Stimulated activated CD4-positive, alpha-beta T cell treated with anti-CD3 and anti-CD28 coated beads, Interleukin-1b, Interleukin-23, amount 100 ng/mL, for 1 hour (primary cell): ENCODE results near the gene ADGRG1.
"Not testable (repeated sequence)": the region's sequence is repeated elsewhere in the genome, so short reads cannot be mapped to it uniquely, and the experiment has no call there.

ENCODE experiments used
- DNase-seq, 2 donors: peaks; one replicate each; pipeline ENCODE4 v3.0.0-alpha.2; 2020; ENCODE audit warnings: low read depth in 2 of 2

The ADGRG1 gene

DNA sequence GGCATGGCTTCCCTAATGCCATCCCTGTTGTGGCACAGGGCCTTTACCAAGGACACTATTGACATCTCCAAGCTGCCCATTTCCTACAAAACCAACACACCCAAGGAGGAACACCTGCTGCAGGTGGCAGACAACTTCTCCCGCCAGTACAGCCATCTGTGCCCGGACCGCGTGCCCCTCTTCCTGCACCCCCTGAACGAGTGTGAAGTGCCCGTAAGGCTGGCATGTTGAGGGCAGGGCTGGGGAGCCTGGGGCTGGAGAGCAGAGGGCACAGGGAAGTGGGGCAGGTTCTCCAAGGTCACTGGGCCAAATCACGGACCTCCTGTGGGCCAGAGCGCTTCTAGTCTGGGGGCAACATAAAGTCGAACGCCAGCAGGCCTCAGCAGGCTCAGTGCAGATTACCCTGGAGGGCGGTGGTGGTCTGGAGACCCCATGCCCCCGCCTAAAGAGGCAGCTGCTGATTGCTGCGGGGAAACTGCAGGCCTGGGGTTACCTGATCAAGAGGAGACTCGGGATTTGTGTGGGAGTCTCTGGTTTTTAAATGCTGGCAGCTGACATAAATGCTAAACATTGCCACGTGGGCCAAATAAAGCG is 70.5 kb downstream of the ADGRG1 start:
- no peak for DNase-seq

GRCh38 chr16:57699481-57699880 is 71.1 kb downstream of the ADGRG1 start:
- no peak for DNase-seq

- DNase-seq: no peak
Observed at GRCh38 chr16:57699899-57700298, 71.5 kb downstream of the ADGRG1 start.

- no peak for DNase-seq
Observed at GRCh38 chr16:57700781-57701551, 72.5 kb downstream of the ADGRG1 start.

GRCh38 chr16:57701759-57702371 is 73.4 kb downstream of the ADGRG1 start:
- no peak for DNase-seq

- no peak for DNase-seq
Observed at GRCh38 chr16:57703416-57704010, 75.1 kb downstream of the ADGRG1 start.

GRCh38 chr16:57704011-57704904 is 75.8 kb downstream of the ADGRG1 start:
- DNase-seq: no peak

DNA sequence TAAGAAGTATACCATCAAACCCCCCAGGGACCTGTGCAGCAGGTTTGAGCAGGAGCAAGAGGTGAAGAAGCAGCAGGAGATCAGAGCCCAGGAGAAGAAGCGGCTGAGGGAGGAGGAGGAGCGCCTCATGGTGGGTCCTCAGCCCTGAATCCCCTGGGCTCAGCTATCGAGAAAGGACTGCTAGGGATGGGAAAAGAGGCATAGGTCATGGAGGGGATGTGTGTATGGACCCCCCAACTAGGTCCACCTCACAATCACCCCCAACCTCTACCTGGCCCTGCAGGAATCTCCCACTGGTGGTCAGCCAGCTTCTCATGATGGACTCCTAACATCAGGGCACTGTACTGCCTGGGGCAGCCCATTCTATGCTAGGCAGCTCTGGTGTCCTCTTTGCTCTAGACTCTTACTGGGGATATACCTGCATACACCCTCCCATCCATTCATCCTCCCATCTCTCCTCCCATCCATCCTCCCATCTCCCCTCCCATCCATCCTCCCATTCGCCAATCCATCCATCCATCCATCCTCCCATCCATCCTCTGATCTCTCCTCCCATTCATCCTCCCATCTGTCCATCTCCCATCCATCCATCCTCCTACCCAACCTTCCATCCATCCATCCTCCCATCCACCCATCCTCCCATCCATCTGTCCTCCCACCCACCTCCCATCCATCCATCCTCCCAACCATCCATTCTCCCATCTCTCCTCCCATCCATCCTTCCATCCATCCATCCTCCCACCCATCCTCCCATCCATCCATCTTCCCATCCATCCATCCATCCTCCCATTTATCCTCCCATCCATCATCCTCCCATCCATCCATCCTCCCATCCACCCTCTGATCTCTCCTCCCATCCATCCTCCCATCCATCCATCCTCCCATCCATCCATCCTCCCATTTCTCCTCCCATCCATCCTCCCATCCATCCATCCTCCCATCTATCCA is 76.7 kb downstream of the ADGRG1 start:
- no peak for DNase-seq

DNA sequence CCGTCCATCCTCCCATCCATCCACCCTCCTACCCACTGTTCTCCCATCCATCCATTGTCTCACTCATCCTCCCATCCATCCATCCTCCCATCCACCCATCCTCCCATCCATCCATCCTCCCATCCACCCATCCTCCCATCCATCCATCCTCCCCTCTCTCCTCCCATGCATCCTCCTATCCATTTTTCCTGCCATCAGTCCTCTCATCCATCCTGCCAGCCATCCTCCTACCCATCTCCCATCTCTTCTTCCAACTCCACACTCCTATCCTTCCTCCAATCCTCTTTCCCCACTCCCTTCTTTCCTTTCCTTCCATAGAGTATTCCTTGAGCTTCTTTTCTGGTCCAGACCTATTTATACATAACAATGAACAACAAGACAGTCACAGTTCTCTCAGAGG is 78.3 kb downstream of the ADGRG1 start:
- no peak for DNase-seq

- DNase-seq: no peak
Observed at GRCh38 chr16:57707331-57707730, 78.9 kb downstream of the ADGRG1 start.

DNA sequence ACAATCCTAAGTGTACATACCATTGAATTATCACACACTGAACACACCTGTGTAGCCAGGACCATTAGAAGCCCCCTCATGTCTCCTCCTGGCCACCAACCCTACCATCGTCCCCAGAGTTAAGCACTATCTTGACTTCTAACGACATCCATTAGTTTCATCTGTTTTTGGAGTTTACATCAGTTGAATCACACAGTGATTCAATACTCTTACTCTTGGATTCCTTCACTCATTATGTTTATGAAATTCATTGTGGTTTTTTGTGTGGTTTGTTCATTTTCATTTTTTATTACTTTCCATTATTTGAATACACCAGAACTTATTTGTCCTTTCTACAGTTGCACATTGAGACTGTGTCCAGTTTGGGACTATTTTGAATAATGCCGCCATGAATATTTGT is 79.7 kb downstream of the ADGRG1 start:
- DNase-seq: no peak

GRCh38 chr16:57709663-57710062 is 81.2 kb downstream of the ADGRG1 start:
- no peak for DNase-seq

- DNase-seq: no peak
Observed at GRCh38 chr16:57711346-57711745, 82.9 kb downstream of the ADGRG1 start.

- DNase-seq: no peak
Observed at GRCh38 chr16:57711993-57712392, 83.6 kb downstream of the ADGRG1 start.

GRCh38 chr16:57712569-57712968 is 84.1 kb downstream of the ADGRG1 start:
- DNase-seq: not testable (repeated sequence)

DNA sequence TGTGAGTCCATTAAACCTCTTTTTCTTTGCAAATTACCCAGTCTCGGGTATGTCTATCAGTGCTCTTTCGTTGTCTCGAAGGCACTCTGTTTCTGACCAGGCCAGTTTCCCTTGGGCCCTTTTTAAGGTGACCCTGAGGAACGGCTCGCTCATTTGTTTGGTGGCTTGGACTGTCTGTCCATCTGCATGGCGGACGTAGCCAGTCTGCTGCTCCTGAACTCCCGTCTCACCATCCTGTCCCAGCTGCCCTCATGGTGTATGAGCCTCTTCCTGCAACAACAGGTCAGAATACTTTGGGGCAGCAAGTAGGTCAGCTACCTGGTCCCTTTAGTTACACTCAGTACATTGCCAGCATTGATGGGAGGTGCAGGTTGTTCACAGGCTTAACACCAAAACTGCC is 85.2 kb downstream of the ADGRG1 start:
- no peak for DNase-seq

- no peak for DNase-seq
Observed at GRCh38 chr16:57714047-57714446, 85.6 kb downstream of the ADGRG1 start.
